Astrocyte (in vitro differentiated cells and primary cell): ENCODE results near the gene PHF14.

Experiments used
- EZH2 ChIP-seq: IDR thresholded peaks from 2 replicates; pipeline ENCODE4 v1.6.1; 2012; ENCODE audit warnings: mild to moderate bottlenecking, low read length, inconsistent platforms; ENCODE audit not compliant: insufficient read depth
- TF ChIP-seq, protein P1 (sequence below): IDR thresholded peaks from 2 replicates; pipeline ENCODE4 v1.5.1; 2011; ENCODE audit warnings: low read depth, mild to moderate bottlenecking, inconsistent platforms, low read length, moderate library complexity; ENCODE audit not compliant: insufficient read depth

DNA sequence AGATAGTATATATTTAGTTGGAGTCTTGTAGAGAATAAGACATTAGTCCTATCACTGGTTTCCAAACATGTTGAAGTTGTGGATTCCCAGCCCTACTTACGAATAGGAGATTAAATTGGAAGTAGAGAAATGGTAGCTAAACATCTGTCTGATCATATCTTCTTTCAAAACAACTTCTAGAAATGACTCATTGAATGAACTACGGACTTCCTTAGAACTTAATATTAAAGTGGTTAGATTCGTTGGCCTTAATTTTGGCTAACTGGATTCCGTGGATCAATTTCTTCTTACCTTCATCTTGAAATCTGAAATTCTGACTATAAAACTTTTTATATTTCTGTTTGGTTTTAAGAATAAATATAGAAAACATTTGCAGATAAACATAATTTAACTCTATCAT is 3.4 kb downstream of the PHF14 start:
- TF ChIP-seq, protein P1, sequence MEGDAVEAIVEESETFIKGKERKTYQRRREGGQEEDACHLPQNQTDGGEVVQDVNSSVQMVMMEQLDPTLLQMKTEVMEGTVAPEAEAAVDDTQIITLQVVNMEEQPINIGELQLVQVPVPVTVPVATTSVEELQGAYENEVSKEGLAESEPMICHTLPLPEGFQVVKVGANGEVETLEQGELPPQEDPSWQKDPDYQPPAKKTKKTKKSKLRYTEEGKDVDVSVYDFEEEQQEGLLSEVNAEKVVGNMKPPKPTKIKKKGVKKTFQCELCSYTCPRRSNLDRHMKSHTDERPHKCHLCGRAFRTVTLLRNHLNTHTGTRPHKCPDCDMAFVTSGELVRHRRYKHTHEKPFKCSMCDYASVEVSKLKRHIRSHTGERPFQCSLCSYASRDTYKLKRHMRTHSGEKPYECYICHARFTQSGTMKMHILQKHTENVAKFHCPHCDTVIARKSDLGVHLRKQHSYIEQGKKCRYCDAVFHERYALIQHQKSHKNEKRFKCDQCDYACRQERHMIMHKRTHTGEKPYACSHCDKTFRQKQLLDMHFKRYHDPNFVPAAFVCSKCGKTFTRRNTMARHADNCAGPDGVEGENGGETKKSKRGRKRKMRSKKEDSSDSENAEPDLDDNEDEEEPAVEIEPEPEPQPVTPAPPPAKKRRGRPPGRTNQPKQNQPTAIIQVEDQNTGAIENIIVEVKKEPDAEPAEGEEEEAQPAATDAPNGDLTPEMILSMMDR = no peak
- no peak for TF ChIP-seq EZH2
